Right ventricle myocardium superior (tissue), 1 donor: ENCODE data around the gene MKNK1. TPM values are rescaled to one million over a fixed set of nuclear protein-coding genes. Genes with fewer than 3 reads are reported as not detected.

ENCODE experiments used
- ATAC-seq: fragments of 200-7000 bp; cut with Tn5 transposase; one replicate; pipeline ENCODE4 v1.9.1; 2020; ENCODE audit warnings: mild to moderate bottlenecking; ENCODE audit not compliant: poor library complexity
- DNase-seq: peaks from one replicate; pipeline ENCODE4 v3.0.0-alpha.2; 2020
- intact Hi-C: fragments of 100-400 bp; cut with DNase I; formaldehyde crosslinking; loops from one replicate; pipeline ENCODE4 v1.11.2; 2022
- total RNA-seq: library from RNA; stranded (reverse); fragmentation: NEBNext Ultra II Directional; extraction: Animal tissue kit (Norgen Biotek cat#: 25700); gene quantifications from one replicate; pipeline ENCODE4 v1.2.1, GENCODE V29; 2021
- donor health status: DM: no; HTN: yes; CAD: no; lungs with severe emphysema.

The MKNK1 gene
- total RNA-seq, 1 donor from 2014 or later: 37.7 TPM

DNA sequence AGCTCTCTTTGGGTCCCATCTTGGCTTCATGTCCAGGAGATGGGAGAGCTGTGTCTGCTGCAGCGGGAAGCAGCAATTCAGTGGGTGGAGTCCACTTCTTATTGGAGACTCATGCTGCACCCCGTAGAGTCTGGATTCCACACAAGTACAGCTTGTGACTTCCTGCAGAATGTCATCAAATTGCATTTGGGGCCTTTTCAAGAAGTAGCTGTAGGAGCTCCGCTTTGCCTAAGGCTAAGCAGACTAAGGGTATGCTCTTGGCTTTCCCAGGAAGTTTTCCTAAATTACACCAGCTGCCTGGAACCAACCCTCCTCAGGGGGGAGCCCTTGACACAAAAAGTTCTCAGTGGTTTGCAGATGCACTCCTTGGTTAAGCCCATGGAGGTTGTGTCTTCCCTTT lies 18.3 kb upstream of the MKNK1 start:
- intact Hi-C loops: loop anchor here (10.0 kb wide), 1 partner anchor 102 kb away; no protein-coding TSS in a partner anchor
- ATAC-seq (no peak), DNase-seq (no peak)

DNA sequence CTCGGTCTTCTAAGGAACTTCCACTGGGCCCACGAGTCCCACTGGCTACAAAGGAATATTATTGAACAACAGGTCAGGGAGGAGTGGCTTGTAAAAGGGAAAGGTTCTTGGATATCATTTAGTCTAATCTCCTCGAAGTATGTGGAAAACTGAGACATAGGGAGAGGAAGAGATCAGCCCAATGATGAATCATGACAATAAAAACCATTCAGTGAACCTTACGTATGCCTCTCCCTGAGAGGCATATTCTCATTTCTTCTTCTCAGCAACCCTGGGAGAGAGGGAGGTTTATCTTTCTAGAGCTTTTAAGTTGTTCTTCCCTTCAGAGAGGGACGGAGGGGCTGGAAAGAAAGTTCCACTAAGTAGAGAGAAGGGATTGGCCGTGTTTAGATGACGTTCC lies 17.9 kb upstream of the MKNK1 start:
- ATAC-seq: no peak
- intact Hi-C loops: loop anchor here (10.0 kb wide), 1 partner anchor 103 kb away; no protein-coding TSS in a partner anchor
- DNase-seq: no peak

DNA sequence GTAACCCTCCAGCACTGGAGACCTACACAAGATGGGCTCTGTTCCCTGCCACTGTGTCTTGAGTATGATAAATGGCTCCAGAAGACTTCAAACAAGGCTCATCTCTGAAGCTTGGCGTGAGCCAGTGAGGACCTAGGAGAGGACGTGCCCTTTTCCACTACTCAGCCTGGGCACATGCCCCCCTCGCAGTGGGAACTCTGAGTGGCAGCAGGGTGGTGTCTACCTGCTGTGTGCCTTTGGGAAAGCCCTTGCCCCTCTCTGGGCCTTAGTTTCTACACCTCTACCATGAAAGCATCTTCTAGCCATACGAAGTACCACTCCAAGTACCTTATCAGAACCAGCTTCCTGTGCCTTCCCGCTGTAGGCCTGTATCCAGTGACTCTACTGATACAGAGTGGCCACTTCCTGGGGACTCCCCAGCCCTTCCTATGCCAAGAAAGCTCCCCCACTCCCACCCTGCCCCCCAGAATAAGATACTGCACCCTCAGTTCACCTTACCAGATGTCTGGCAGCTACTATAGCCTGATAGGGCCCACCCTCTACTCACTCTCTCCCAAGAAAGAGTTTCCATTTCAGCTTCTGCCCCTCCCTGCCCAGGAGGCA lies 15.7 kb upstream of the MKNK1 start:
- no peak for DNase-seq
- intact Hi-C loops: loop anchor here (10.0 kb wide), 1 partner anchor 105 kb away; no protein-coding TSS in a partner anchor
- no peak for ATAC-seq

DNA sequence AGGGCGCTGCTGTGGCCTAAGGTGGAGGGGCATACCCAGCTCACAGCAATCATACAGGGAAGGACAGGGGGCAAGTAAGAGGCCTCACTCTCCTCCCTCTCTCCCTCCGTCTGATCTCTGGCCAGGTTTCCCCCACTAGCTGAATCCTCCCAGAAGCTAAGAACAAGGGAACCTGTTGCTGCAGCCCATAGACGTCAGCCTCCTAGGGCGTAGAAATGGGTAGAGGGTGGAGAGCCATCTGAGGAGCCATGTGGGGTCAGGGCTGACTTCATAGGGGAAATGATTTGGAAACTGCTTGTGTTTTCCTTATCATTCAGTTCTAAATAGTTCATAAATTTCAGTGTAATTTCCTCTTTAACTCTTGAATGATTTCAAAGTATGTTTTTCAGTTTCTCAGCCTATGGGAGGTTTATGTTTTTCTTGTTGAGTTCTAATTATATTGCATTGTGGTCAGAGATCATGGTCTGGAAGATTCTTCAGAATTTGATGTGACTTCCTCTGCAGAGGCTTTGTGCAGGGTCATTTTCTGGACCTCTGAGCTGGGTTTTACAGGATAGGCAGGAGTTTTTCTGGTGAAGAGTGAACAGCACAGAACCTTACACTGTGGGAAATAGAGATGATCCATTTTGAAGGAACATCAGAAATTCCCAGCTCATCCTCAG lies 14.8 kb upstream of the MKNK1 start:
- no peak for DNase-seq
- intact Hi-C loops: no loop called here
- ATAC-seq: no peak

DNA sequence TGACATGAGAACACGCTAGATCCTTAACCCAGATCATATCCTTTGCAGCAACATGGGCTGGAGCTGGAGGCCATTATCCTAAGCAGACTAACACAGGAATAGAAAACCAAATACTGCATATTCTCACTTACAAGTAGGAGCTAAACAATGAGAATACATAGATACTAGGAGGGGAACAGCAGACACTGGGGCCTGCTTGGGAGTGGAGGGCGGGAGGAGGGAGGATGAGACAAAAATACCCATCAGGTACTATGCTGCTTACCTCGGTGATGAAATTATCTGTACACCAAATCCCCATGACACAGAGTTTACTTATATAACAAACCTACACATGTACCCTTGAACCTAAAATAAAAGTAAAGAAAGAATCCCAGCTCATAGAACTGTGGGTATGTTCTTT lies 13.8 kb upstream of the MKNK1 start:
- no peak for DNase-seq
- intact Hi-C loops: no loop called here
- ATAC-seq: no peak

DNA sequence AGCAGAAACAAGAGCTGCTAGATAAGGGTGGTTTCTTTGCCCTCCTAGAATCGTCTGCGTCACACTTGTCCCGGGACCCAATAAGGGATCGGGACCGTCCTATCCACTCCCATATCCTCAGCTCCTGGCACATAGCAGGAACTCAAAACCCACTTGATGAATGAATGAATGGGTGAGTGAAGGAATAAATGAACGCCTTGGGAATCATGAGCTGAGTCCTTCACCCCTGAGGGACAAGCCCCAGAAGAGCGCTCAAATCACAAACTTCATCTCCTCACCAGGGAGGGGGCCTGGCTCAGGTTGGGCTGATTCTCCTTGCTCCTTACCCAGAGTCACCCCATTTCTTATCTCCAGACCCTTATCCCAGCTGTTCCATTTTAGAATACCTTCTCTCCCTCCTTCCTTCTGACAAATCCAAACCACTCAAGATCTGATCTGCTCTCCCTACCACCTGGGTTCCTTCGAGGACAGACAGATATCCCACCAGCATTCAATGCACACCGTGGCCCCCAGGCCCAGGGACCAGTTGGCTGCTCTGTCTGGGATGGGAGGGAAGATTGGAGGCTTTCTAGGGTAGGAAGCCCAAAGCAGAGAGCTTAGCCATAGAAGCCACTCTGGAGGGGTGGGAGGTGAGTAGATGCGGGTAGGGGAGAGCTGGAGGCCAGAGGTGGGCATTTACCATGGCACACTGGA lies 13.2 kb upstream of the MKNK1 start:
- ATAC-seq (peak; percentile 32), DNase-seq (no peak)
- intact Hi-C loops: no loop called here

DNA sequence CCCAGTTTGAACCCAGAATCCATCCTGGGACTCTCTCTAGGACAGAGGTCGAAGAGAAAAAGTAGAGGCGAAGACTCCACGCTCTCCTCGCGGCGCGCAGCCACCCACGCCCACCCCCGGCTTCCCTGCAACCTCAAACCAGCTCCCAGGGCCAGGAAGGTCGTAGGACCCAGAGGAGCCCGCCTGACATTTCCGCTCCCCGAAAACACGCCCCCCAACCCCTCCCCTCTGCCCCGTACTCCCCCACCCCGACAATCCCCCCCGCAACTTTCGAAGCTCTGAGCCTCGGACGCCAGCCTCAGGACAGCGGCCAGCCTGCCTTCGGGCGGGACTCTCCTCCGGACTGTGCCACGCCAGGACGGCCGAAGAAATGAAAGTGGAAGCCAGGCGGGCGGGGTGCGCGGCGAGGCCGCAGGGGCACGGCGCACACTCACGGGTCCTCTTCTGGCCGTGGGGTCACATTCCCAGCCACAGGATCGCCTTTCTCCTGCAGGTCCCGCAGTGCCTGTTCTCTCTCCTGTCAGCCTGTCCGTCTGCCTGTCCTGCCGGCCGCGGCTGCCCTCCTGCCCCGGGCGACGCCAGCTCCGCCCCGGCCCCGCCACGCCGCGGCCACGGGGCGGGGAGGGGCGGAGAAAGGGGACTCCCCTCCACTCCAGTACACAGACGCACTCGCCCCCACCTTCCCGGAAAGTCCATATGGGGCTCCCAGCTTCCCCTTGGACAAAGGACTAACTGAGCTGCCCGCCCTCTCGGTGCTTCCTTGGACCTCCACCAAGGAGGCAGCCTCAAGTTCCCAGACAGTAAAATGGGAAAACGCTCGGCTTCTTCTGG lies 12.4 kb upstream of the MKNK1 start, which contains the start of gene MOB3C:
MOB3C (minus strand) TSS at position 535 of the 831 bp plus-strand sequence. CDS start 3,490 bp downstream, outside the sequence.
- peak; percentile 93 for ATAC-seq
- intact Hi-C loops: no loop called here
- peak; percentile 92 for DNase-seq

DNA sequence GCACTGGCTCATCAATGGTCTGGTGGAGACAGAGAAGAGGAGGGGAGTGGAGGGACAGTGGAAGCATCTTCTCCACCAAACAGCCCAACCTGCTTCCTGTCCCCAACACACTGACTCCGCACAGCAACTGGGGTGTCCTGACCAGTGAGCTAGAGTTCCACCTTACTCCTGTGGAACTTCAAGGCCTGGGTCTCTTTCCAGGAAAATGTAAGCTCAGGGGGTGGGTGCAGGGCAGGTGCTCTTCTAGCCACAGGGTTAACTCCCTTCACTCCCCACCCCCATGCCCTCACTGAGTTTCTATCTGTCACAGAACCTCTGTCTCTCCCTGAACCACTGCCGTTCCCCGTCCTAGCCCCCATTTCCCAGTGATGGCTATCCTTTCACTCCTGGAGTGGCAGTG lies 11.7 kb upstream of the MKNK1 start:
- DNase-seq (no peak), ATAC-seq (no peak)
- intact Hi-C loops: no loop called here

DNA sequence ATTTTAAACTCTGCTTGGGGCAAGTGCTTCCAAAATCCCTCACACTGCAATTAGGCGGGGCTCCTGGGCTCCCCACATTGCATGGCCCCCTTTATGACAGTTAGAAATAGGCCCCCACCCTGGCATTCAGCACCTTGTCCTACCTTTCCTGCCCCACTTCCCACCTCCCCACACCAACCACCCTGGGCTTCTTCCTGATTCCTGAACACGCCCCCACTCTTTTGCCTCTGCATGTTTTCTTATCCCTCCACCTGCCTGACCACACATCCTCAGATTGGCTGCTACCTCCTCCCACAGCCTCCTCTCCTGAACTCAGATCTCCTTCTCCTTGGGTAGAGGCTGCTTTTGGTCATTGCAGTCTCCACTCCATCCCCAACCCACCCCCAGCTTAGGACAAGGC lies 11.0 kb upstream of the MKNK1 start:
- no peak for DNase-seq
- intact Hi-C loops: no loop called here
- no peak for ATAC-seq

DNA sequence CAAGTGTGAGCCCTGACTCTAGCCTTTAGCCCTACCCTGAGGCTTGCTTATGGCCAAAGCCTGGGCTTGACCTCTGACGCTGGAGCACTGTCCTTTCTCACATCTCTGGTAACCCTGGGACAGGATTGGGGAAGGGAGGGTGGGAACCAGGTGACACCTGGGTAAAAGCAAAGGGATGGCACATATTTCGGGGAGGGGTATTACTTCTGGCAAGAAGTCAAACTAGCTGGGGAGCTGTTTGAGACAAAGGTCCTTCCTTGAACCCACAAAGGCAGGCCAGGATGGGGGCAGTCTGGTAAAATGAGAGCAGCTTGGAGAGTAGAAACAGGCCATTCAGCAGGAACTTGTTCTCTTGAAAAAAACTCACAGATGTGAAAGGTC lies 10.5 kb upstream of the MKNK1 start:
- no peak for DNase-seq
- no peak for ATAC-seq
- intact Hi-C loops: no loop called here

DNA sequence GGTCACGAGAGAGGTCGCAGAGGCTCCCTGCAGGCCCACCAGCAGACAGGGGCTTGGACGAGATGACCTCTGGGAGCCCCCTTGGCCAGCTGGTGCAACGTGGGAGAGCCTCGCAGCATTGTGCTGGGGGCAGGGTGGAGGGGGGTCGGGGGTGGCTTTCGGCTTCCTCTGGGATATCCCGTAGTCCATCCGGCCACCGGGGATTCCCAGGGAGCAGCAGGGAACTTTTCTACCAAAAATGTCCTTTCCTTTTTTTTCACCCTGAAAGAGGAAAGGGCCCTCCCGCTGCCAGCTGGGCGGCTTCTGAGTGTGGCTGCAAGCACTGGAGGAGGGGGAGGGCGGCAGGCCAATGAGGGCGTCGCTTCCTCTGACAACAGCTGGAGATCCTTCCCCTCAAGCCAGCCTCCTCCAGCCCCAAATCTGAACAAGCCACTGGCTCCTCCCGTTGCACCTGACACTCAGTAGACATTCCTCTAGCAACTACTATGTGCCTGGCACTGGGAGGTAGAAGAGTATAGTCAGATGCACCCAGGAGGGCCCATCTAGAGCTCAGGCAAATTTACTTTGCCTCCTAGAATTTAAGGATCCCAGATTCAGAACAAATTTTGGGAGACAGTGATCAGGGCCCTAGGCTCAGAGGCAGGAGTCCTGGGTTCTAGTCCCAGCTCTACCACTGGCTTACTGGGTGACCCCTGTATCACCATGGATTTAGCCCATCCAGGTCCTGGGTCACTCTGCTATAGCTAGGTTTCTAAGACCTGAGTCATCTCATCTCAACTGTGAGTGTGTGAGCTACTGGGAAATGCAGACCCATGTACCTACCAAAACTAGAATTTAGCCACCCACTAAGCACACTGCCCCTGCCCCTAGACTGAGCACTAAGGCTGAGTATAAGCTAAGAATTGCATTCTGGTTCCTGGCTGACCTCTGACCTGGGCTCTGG lies 9.9 kb upstream of the MKNK1 start:
- ATAC-seq (peak; percentile 76), DNase-seq (peak; percentile 97)
- intact Hi-C loops: no loop called here

DNA sequence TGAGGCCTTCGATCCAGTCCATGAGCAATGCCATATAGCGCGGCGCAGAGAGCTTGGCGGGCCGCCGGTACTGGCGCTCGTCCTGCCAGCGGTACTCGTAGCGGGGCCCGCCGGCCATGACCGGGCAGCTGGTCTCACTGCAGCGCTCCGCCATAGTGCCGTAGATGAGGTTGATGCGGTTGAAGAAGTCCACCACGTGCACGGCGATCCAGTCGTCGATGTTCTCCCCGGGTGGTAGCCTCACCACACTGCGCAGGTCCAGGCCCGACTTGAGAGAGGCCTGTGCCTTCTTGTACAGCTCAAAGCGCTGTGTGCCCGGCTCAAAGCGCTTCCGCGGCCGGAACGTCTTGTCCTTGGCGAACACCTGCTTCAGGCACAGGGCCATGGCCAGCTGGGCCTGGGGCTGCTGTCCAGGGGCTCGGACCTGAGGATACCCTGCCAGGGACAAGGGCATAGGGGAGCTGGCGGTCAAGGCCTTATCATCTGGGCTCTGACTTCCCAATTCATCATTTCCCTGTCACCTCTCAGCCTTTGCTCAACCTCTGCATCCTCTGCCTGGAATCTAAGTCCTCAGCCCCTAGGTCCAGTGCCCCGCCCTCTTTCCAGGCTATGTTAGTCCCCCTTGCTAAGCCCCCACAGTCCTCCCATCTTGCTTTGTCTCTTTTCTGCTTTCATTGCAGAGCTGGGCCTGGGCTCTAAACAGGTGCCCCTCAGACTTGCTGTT lies 9.0 kb upstream of the MKNK1 start:
- ATAC-seq: peak; percentile 1
- intact Hi-C loops: no loop called here

DNA sequence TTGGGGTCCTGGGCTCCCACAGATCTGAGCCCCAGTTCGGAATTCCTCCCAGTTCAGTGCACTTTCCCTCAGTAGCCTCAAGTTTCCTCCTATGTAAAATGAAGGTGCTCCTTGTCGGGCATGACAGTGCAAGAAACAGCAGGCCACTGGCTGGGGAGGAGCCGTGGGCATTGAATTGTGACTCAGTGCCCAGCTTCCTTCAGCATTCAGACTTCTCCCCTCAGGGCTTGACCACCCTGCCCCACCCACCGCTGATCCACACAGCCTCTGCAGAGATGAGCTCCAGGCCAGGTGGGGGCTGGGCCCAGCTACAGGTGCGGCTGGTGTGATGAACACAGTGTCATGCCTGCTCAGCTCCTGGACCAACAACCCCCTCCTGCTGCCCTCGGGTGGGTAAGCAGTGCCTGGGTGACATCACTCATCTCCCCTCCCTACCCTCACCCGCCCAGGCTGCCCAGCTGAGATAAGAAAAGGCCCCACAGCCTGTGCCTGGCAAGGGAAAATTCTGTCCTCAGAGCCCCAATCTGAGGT lies 7.7 kb upstream of the MKNK1 start:
- DNase-seq: no peak
- intact Hi-C loops: no loop called here
- no peak for ATAC-seq

More for the DNA sequence above, 9.0 kb upstream of the MKNK1 start:
- DNase-seq: peak; percentile 52

DNA sequence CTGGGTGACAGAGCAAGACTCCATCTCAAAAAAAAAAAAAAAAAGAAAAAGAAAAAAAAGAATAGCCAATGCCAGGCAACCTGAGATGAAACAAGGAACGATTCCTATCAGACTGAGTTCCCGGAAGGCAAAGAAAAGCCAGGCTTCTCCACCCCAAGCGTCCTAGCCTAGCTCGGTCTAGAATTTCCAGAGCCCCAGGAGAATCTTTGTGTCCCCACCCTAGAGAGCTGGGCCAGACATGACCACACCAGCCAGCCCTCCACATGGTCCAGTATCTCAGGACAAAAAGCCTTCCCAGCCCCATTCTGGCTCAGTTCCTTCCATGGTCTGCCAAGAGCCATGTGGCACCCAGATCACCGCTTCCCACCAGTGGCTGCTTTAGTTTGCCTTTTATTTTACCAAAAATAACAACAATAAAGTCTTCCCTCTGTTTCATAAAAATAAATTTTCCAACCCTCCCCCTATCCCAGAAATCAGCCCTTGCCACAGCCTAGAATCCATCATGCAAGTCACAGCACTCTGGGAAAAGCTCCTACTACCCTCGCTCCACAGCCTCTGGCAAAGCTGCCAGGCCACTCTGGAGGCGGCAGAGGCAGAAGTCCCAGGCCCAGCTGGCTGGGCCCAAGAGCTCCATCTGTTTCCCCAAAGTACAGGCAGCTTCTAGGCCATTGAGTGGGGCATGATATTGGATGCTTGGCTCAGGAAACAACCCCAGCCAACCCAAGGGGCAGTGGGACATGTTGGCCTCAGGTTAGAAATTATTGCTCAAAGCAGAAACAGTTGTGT lies 3.5 kb upstream of the MKNK1 start:
- DNase-seq (peak; percentile 72), ATAC-seq (peak; percentile 19)
- intact Hi-C loops: no loop called here

DNA sequence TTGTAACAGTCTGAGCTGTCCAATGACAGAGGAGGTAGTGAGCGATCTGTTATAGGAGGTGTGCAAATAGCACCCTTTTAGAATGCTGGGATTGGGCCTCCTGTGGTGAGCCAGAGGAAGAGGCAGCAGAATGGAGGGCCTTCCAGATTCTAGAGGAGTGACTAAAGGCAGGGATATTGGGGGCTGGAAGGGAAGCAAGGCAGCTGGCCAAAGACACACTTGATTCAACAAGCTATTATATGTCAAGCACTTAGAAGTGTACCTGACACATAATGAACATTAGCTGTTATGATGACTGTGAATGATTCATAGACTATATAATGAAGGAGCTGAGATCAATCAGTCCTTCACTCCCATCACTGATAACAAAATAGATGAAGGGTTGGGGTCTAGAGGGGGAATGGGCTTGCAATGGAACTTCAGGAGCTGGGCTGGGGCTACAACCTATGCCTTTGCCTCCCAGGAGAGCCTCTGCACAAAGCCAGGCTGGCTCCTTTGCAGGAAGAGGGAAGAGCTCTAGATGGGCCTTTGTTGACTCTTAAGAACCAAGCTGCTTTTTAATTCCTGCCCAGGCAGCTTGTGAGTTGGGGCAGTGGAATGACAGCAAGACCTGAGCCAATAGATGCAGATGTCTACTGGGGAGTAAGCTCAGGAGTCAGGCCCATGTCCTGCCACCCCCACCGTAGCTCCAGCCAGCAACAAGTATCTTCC lies 2.3 kb upstream of the MKNK1 start:
- ATAC-seq (no peak), DNase-seq (no peak)
- intact Hi-C loops: no loop called here

DNA sequence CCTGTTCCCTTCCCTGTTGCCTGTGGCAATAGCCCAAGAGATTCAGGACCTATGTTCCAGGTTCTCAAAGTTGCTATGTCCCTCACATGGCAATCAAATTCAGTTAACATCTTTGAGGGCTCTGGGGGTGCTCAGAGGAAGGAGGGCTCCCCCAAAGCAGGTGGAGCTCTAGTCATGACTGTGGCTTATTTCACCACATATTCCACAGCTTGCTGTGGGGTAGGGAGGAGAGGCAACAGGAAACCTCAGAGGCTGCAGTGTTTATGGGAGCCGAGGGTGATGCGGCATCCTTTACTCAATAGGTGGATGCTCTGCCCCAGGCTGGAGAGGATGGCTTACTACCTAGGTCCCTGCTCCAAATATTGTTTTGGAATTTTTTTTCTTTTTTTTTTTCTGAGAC lies 1.2 kb upstream of the MKNK1 start:
- ATAC-seq (no peak), DNase-seq (no peak)
- intact Hi-C loops: no loop called here
